ENCODE data around the gene LILRB1.
"Not testable (repeated sequence)": the region's sequence is repeated elsewhere in the genome, so short reads cannot be mapped to it uniquely, and the experiment has no call there.

The LILRB1 gene

GRCh38 chr19:54626757-54627156, 3.5 kb upstream of the LILRB1 start:
- DNase-seq, result no peak

DNA sequence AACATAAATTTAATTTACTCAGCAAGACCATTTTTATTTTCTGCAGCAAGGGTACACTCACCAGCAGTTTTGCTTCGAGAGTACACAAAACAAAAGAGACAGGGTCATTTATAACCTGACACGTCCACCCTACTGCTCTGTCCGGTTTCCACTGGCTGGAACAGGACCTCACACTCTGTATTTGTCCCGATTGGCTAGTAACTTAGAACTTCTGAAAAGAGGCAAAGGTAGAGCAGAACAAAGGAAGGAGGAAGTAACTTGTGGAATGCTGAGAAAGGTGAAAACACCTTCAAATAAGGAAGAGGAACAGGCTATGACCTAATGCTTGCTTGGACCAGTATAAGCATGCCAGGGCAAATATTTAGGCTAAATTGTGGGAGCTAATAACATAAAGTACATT, 2.4 kb upstream of the LILRB1 start:
- not testable (repeated sequence) for DNase-seq

DNA sequence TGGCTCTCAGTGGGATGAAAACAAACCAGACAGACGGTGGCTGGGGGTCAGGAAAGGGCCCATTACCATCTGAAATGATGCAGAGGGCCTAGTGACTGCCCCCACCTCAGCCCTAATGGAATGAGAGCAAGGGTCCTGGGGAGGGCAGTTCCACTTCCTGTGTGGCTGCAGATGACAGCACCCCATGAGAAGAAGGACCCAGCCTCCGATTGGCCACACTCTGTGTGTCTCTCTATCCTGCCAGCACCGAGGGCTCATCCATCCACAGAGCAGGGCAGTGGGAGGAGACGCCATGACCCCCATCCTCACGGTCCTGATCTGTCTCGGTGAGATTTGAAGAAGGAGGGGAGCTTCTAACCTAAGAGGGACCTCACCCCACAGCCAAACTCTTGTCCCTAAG, 498 bp downstream of the LILRB1 start:
- DNase-seq, result no peak

DNA sequence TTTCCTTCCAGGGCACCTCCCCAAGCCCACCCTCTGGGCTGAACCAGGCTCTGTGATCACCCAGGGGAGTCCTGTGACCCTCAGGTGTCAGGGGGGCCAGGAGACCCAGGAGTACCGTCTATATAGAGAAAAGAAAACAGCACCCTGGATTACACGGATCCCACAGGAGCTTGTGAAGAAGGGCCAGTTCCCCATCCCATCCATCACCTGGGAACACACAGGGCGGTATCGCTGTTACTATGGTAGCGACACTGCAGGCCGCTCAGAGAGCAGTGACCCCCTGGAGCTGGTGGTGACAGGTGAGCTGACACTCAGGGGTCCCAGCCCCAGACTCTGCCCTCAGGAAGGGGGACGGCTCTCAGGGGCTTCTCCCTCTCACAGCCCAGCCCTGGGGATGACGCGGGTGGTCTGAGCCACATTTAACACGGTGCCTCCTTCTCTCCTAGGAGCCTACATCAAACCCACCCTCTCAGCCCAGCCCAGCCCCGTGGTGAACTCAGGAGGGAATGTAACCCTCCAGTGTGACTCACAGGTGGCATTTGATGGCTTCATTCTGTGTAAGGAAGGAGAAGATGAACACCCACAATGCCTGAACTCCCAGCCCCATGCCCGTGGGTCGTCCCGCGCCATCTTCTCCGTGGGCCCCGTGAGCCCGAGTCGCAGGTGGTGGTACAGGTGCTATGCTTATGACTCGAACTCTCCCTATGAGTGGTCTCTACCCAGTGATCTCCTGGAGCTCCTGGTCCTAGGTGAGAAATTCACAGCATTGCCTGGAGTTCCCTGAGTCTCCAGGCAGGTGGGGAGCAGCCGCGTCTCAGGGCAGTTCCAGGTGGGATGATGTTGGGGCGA, 1.4 kb downstream of the LILRB1 start:
- not testable (repeated sequence) for DNase-seq

DNA sequence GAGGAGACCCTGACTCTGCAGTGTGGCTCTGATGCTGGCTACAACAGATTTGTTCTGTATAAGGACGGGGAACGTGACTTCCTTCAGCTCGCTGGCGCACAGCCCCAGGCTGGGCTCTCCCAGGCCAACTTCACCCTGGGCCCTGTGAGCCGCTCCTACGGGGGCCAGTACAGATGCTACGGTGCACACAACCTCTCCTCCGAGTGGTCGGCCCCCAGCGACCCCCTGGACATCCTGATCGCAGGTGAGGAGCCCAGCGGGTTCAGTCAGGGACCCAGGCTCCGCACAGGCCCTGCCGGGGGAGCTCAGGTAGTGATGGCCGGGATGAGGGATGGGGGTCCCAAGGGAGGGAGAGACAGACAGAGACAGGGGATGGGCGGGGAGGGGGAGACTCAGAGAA, 2.2 kb downstream of the LILRB1 start:
- DNase-seq, result not testable (repeated sequence)

GRCh38 chr19:54633401-54633800, 3.1 kb downstream of the LILRB1 start:
- DNase-seq, result no peak

- DNase-seq, result not testable (repeated sequence)
Measured at GRCh38 chr19:54636081-54636480, 5.8 kb downstream of the LILRB1 start.

DNA sequence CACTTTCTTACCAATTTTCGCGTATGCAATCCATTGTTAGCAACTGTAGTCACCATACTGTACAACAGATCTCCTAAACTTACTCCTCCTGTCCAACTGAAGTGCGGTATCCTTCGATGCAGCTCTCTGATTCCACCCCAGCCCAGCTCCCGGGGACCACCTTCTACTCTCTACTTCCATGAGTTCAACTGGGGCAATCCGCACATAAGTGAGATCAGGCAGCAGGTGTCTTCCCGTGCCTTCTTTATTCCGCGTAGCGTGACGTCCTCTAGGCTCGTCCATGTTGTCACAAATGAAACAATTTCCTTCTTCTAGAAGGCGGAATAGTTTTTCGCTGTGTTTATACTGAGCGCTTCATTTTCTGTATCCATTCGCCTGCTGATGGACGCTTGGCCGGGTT, 8.4 kb downstream of the LILRB1 start:
- DNase-seq, result no peak

DNA sequence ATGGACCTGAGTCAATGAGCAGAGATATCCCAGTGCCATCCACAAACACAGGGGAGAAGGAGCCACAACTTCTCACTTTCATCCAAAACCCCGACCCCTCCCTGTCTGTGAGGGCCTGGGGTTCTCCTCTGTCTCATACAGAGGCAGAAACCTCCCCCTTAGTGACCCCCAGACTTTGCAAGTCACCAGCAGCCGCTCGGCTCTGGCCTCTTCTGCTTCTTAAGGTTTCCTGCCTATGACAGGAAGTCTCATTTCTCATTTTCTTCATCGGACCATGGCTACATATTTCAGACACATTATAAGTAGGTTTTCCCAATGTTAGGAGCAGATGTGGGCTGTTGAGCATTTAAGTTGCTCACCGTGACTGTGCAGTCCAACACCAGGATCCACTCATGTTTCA, 12.7 kb downstream of the LILRB1 start:
- not testable (repeated sequence) for DNase-seq

- DNase-seq, result not testable (repeated sequence)
Measured at GRCh38 chr19:54643583-54643982, 13.3 kb downstream of the LILRB1 start.

GRCh38 chr19:54644056-54644455, 13.8 kb downstream of the LILRB1 start:
- no peak for DNase-seq

- DNase-seq, result no peak
Measured at GRCh38 chr19:54646331-54646841, 16.1 kb downstream of the LILRB1 start.

DNA sequence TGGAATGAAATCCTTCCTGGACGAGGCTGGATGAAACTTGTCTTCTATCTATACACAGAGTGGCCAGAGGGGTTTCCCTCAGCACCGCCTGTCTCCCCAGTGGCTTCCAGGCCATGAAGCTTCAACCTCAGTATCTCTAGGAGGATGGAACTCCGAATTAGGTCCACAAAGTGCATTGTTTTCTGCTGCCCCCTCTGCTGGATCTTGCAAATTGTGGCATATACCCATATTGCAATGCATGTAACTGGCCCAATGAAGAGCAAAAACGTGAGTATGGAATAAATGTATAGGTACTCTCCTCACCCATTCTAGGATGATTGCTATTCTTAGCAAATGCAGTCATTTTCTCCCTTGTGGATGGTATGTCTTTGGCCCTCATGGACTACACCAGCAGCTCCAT, 17.8 kb downstream of the LILRB1 start:
- no peak for DNase-seq

DNA sequence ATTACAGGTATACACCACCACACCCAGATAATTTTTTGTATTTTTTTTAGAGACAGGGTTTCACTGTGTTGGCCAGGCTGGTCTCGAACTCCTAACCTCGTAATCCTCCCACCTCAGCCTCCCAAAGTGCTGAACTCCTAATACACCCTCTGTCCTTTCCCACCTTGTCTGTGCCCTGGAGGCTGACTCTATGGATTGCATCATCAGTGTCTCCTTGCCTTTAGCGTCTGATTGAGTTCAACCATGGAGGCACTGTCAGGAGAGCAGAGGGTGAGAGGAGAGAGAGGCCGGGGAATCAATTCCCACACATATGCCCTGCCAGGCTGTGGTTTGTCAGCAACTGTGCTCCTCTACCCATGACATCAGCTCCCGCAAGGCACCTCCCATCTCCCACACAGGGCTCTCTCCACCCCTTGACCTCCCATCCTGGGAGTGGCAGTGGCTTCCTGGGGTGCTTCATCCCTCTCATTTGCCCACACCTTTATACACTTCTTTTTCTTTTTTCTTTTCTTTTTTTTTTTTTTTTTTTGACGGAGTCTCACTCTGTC, 19.9 kb downstream of the LILRB1 start:
- no peak for DNase-seq

GRCh38 chr19:54653181-54653809, 23.0 kb downstream of the LILRB1 start:
- peak; percentile 24 for DNase-seq

DNA sequence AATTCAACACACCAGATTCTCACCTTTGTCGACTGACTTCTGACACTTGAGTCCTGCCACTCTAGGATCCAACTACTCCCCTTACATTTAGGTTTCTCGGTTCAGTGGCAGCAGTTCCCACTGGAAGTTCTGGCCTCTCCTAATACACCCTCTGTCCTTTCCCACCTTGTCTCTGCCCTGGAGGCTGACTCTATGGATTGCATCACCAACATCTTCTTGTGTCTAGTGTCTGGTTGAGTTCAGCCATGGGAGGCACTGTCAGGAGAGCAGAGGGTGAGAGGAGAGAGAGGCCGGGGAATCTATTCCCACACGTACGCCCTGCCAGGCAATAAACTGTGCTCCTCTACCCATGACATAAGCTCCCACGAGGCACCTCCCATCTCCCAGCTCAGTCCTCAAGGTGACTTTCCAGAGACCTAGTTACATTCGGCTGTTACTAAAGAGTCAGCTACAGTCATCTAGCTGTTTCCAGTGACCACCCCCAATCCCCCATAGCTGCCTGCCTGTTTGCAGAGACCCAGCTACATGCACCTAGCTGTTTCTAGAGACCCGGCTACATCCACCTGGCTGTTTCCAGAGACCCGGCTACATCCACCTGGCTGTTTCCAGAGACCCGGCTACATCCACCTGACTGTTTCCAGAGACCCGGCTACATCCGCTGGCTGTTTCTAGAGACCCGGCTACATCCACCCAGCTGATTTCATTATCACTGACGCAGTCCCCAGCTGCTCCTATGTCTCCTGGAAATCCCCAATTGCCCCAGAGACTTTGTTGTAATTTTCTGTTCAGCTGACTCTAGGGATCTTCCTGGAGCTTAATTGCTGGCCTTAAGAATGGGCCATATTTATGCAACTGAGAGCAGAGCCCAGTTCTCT, 24.4 kb downstream of the LILRB1 start:
- no peak for DNase-seq

DNA sequence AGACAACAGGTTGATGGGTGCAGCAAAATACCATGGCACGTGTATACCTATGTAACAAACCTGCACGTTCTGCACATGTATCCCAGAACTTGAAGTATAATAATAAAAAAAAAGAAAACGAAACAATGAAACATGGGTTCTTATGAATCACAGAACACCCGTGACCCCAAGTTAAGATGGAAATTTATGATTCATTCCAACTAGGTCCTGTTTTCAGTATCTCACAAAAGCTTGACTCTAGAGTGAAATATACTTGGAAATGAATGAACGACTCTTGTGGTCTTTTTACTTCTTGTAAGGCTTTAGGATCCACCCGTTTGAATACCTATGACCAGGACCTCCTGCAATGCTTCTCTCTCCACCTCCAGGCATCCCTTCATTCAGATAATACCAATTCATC, 29.0 kb downstream of the LILRB1 start:
- no peak for DNase-seq

GRCh38 chr19:54660306-54660705, 30.0 kb downstream of the LILRB1 start:
- DNase-seq, result no peak

GRCh38 chr19:54660964-54661363, 30.7 kb downstream of the LILRB1 start:
- DNase-seq, result no peak

GRCh38 chr19:54661846-54662481, 31.7 kb downstream of the LILRB1 start:
- no peak for DNase-seq

DNA sequence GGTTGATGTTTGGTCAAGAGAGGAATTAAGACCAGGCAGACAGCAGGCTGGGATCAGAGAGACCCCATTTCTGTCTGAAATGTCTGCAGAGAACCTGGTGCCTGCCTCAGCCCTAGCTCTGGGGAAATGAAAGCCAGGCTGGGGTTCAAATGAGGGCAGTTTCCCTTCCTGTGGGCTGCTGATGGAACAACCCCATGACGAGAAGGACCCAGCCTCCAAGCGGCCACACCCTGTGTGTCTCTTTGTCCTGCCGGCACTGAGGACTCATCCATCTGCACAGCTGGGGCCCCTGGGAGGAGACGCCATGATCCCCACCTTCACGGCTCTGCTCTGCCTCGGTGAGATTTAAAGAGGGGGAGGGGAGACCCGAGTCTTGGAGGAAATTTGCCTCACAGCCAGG, 32.4 kb downstream of the LILRB1 start, which contains the start of gene LILRB4:
TSS of gene LILRB4 (plus strand) at position 256 of the 400 bp plus-strand sequence. CDS start at position 305, 49 bp downstream.
- DNase-seq, result no peak

DNA sequence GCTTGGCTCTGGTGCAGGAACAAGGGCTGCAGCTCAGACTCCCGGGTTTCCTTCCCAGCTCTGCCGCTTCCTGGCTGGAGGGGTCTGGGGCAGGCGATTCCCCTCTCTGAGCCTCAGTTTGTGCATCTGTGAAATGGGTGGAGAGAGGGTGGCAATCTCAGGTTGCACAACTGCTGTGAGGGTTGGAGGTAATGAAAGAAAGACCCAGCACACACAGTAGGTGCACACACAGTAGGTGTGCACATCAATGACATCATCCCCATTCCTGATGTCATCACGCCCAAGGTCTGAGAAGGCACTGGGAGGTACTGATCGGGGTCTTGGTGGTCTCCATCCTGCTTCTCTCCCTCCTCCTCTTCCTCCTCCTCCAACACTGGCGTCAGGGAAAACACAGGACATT, 35.2 kb downstream of the LILRB1 start:
- no peak for DNase-seq
